ENCODE results near the gene UBE2G2.
A peak's percentile ranks its signal among the peaks of the same experiment; 100 is the strongest.

DNA sequence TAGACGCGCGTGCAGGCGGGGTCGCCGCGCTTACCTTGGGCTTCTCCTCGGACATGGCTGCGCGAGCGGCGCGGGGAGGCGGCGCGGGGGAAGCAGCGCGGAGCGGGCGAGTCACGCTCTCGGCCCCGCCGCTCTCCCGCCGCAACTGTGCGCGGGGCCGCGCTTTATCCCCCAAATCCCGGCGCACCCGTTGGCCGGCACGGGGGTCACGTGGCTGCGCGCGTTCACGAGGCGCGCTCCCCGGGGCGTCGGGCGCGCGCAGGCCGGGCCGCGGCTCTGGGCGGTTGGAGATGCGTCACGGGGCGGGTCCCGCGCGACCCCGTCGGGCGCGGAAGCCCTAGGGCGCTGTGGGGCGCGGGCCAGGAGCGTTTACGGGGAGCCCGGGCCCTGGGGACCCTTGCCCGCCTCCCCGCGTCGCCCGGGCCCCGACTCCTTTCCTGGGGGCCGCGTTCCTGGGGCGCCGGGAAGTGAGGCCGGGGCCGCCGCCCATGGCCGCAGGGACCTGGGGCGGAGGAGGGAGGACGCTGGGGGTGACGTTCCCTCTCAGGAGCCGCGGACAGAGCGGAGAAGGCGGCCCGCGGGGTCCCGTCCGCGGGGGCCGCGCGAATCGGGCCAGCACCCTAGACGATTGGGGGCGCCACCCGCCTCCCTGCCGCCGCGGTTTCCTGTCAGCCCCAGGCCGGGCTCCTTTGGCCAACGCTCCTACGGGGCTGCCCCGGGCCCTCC is 16.5 kb upstream of the UBE2G2 start, which contains the start of gene SUMO3:
- TF ChIP-seq, protein P1, sequence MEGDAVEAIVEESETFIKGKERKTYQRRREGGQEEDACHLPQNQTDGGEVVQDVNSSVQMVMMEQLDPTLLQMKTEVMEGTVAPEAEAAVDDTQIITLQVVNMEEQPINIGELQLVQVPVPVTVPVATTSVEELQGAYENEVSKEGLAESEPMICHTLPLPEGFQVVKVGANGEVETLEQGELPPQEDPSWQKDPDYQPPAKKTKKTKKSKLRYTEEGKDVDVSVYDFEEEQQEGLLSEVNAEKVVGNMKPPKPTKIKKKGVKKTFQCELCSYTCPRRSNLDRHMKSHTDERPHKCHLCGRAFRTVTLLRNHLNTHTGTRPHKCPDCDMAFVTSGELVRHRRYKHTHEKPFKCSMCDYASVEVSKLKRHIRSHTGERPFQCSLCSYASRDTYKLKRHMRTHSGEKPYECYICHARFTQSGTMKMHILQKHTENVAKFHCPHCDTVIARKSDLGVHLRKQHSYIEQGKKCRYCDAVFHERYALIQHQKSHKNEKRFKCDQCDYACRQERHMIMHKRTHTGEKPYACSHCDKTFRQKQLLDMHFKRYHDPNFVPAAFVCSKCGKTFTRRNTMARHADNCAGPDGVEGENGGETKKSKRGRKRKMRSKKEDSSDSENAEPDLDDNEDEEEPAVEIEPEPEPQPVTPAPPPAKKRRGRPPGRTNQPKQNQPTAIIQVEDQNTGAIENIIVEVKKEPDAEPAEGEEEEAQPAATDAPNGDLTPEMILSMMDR (IDR thresholded peaks at IDR 0.05): no peak
- TF ChIP-seq, protein P2, sequence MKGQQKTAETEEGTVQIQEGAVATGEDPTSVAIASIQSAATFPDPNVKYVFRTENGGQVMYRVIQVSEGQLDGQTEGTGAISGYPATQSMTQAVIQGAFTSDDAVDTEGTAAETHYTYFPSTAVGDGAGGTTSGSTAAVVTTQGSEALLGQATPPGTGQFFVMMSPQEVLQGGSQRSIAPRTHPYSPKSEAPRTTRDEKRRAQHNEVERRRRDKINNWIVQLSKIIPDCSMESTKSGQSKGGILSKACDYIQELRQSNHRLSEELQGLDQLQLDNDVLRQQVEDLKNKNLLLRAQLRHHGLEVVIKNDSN (CRISPR knock-in tag; IDR thresholded peaks at IDR 0.05): peak; percentile 84
- TF ChIP-seq NR2C2 (CRISPR knock-in tag; IDR thresholded peaks at IDR 0.05): no peak
- TF ChIP-seq, protein P3, sequence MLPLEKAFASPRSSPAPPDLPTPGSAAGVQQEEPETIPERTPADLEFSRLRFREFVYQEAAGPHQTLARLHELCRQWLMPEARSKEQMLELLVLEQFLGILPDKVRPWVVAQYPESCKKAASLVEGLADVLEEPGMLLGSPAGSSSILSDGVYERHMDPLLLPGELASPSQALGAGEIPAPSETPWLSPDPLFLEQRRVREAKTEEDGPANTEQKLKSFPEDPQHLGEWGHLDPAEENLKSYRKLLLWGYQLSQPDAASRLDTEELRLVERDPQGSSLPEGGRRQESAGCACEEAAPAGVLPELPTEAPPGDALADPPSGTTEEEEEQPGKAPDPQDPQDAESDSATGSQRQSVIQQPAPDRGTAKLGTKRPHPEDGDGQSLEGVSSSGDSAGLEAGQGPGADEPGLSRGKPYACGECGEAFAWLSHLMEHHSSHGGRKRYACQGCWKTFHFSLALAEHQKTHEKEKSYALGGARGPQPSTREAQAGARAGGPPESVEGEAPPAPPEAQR (CRISPR knock-in tag; IDR thresholded peaks at IDR 0.05): peak; percentile 89
